Ovary (tissue), 9 donors: ENCODE measurements around the gene STAC. TPM values are rescaled to one million over a fixed set of nuclear protein-coding genes. Genes with fewer than 3 reads are reported as not detected.
"Not testable (repeated sequence)": the region's sequence is repeated elsewhere in the genome, so short reads cannot be mapped to it uniquely, and the experiment has no call there.

Experiments used
- DNase-seq, 5 donors: peaks; one replicate each; pipeline ENCODE4 v3.0.0-alpha.2; 2019 to 2020
- H3K27ac ChIP-seq, 2 donors: fragments of 200-600 bp; one replicate each; pipeline versions ENCODE4 v1.5.1 to v1.8.0; 2019 to 2022
- H3K27me3 ChIP-seq: fragments of 200-600 bp; one replicate; pipeline ENCODE4 v1.8.0; 2022
- H3K36me3 ChIP-seq: fragments of 200-600 bp; sonication (generic); one replicate; pipeline ENCODE4 v1.5.1; 2019
- H3K4me1 ChIP-seq: one replicate; pipeline ENCODE4 v1.8.1; 2013; ENCODE audit warnings: mild to moderate bottlenecking, moderate library complexity; ENCODE audit not compliant: insufficient read depth
- H3K4me3 ChIP-seq: fragments of 200-600 bp; sonication (generic); one replicate; pipeline ENCODE4 v1.5.1; 2017
- H3K9me3 ChIP-seq, 2 donors: fragments of 200-600 bp in 1 of 2; sonication (generic) in 1 of 2; one replicate each; pipeline versions ENCODE4 v1.5.1 to v1.8.1; 2013 to 2019; ENCODE audit warnings: mild to moderate bottlenecking in 1 of 2, moderate library complexity in 1 of 2
- EP300 ChIP-seq: sonication (generic); formaldehyde crosslinking; IDR thresholded peaks from one replicate; pipeline ENCODE4 v1.6.1; 2017; ENCODE audit warnings: antibody characterized with exemption
- POLR2A ChIP-seq: fragments of 450-650 bp; IDR thresholded peaks from one replicate; pipeline ENCODE4 v1.6.1; 2017; ENCODE audit warnings: antibody characterized with exemption, mild to moderate bottlenecking, moderate library complexity
- WGBS, 3 donors: extraction: QIAGEN DNeasy Blood & Tissue Kit in 1 of 3; methylation state at CpG; one replicate each; pipeline versions ENCODE4 v1.1.5 to v1.1.7; 2013 to 2017; 5-methylcytosine and 5-hydroxymethylcytosine counted together
- intact Hi-C, 4 donors: fragments of 100-400 bp; cut with DNase I; formaldehyde crosslinking; loops; one replicate each; pipeline versions ENCODE4 v1.11.0 to v1.15.1; 2022 to 2023
- polyA plus RNA-seq, 2 donors: library from polyadenylated mRNA; stranded (reverse); fragments of 200-250 nt in 1 of 2; fragments of 350-450 nt in 1 of 2; fragmentation: Illumina TruSeq in 1 of 2; extraction: RNeasy Lipid Tissue Mini Kit (QIAGEN cat#74804) in 1 of 2; gene quantifications; one replicate each; pipeline ENCODE4 v1.2.3, GENCODE V29; 2013 to 2014
- total RNA-seq, 7 donors: library from RNA; depleted of rRNA in 2 of 7; stranded (reverse); fragments of >200 nt in 2 of 7; fragmentation: NEBNext Ultra II Directional in 3 of 7; extraction: Animal tissue kit (Norgen Biotek cat#: 25700) in 3 of 7; gene quantifications; one replicate each; pipeline versions ENCODE4 v1.1.0 to v1.2.4, GENCODE V29; 2016 to 2023
- TF ChIP-seq, protein P1 (sequence below), 3 donors: fragments of 450-650 bp in 2 of 3; fragments of 200-600 bp in 1 of 3; IDR thresholded peaks; one replicate each; pipeline versions ENCODE4 v1.5.1 to v1.8.0; 2016 to 2022; ENCODE audit warnings: antibody characterized with exemption in 3 of 3, mild to moderate bottlenecking in 1 of 3
- donor health status: DM: no; HTN: no; CAD: no; lungs with moderate emphysema.
- donor health status: DM: no; HTN: no; CAD: no.
- donor health status: Bipolar disorder and iron deficiency.
- donor health status: DM: yes; HTN: yes; CAD: no.
- donor health status: DM: no; HTN: no; CAD: no.
- donor health status: DM: yes; HTN: yes; CAD: no.

STAC gene
- total and polyA plus RNA-seq, 9 donors, result 0.58 to 8.4 (median 1.2) TPM

DNA sequence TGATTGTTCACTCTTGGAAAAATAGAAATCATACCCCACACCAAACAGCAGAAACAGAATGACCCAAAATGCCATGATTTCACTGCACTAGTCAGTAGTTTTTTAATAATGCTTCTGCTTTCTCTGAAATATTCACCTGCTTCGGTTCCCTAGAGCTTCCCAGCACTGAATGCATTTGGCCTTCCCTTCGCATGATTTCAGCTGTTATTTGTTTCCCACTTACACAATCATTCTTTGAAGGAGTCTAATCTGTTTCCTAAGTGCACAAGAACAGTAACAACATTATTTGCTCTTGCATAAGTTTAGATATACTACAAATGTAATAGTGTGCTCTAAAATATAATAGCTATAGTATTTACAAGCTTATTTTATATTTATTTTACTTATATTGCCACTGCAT lies 178.7 kb downstream of the STAC start:
- Histone ChIP-seq H3K27ac (no peak overlapping the region), H3K36me3 (no peaks in the 10 kb centered on the region), H3K27me3 (no peaks in the 10 kb centered on the region), H3K4me3 (no peak overlapping the region), H3K9me3 (no peaks in the 10 kb centered on the region), H3K4me1 (no peaks in the 10 kb centered on the region)
- intact Hi-C loops, result no loop called here
- DNase-seq, result no peak
- WGBS, 3 donors, result 10 to 25% (median 25%) methylated on average over 2 of the region's 2 CpGs
- TF ChIP-seq POLR2A, result no peak
- TF ChIP-seq EP300, result no peak
- TF ChIP-seq, protein P1, sequence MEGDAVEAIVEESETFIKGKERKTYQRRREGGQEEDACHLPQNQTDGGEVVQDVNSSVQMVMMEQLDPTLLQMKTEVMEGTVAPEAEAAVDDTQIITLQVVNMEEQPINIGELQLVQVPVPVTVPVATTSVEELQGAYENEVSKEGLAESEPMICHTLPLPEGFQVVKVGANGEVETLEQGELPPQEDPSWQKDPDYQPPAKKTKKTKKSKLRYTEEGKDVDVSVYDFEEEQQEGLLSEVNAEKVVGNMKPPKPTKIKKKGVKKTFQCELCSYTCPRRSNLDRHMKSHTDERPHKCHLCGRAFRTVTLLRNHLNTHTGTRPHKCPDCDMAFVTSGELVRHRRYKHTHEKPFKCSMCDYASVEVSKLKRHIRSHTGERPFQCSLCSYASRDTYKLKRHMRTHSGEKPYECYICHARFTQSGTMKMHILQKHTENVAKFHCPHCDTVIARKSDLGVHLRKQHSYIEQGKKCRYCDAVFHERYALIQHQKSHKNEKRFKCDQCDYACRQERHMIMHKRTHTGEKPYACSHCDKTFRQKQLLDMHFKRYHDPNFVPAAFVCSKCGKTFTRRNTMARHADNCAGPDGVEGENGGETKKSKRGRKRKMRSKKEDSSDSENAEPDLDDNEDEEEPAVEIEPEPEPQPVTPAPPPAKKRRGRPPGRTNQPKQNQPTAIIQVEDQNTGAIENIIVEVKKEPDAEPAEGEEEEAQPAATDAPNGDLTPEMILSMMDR (IDR thresholded peaks at IDR 0.05), result no peak

DNA sequence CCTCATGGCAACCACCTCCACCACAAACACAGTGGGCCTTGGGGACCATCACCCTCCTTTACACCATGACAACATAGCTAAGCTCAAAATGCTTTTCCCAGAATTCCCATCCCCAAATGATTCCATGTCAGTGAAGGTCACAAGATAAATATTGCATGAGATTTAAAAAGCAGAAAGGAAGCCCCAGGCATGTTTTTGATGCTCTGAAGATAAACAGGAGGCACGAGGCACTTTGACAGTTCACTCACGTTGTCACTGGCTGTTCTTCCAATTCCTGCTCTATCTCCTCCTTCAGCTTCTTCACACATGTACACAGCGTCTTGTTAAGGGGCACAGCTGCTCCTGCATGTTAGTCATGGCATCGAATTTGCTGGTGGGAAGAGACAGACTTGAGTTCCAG lies 180.4 kb downstream of the STAC start:
- H3K4me1 ChIP-seq, result no peaks in the 10 kb centered on the region
- TF ChIP-seq POLR2A (no peak), EP300 (no peak)
- TF ChIP-seq, protein P1 (IDR thresholded peaks at IDR 0.05), result no peak
- no peak overlapping the region for H3K4me3 ChIP-seq
- no peaks in the 10 kb centered on the region for H3K9me3 ChIP-seq
- no peak overlapping the region for H3K27ac ChIP-seq
- no peaks in the 10 kb centered on the region for H3K27me3 ChIP-seq
- intact Hi-C loops, result no loop called here
- no peaks in the 10 kb centered on the region for H3K36me3 ChIP-seq
- 63 to 72% (median 66%) methylated on average over 4 of the region's 4 CpGs for WGBS, 3 donors
- no peak for DNase-seq

DNA sequence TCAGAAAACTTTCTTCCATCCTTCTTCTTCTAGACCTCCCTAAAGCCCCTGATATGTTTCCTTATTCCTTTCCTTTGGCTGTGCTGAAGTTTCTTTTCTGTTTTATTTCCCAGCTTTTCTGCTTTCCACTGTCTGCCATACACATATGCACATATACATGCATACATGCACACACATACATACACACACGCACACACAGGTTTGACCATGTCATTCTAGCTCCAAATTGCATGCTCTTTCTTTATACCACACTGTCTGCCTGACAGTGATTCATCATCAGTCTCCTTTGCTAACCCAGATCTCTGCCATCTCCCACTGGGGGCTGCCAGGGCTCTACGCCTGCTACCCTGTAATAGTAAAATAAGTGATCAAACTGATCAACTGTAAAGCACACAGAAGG lies 181.3 kb downstream of the STAC start:
- no peaks in the 10 kb centered on the region for H3K36me3 ChIP-seq
- no peak overlapping the region for H3K4me3 ChIP-seq
- no peaks in the 10 kb centered on the region for H3K4me1 ChIP-seq
- no peak for DNase-seq
- WGBS, 3 donors, result 85 to 86% (median 86%) methylated on average over 2 of the region's 2 CpGs
- H3K27me3 ChIP-seq, result no peaks in the 10 kb centered on the region
- H3K27ac ChIP-seq, result no peak overlapping the region
- intact Hi-C loops, result no loop called here
- H3K9me3 ChIP-seq, result no peaks in the 10 kb centered on the region
- no peak for TF ChIP-seq EP300
- no peak for TF ChIP-seq POLR2A
- TF ChIP-seq, protein P1 (IDR thresholded peaks at IDR 0.05), result no peak

DNA sequence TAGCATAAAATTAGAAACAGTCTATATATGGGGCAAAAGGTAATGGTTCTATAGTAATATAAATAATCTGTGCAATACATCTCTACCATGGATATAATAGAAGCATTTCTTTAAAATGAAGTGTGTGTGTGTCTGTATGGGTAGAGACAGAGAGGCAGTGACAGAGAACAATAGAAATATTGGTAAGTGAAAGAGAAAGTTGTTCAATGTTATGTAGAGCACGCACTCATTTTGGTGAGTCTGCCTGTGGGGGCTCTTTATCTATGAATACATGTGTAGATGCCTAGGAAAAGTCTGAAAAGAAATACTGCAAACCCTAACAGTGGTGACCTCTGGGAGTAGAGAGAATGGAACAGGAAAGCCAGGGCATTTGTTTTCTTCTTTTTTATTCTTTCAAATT lies 182.6 kb downstream of the STAC start:
- no peaks in the 10 kb centered on the region for H3K4me1 ChIP-seq
- no peaks in the 10 kb centered on the region for H3K36me3 ChIP-seq
- H3K27me3 ChIP-seq, result no peaks in the 10 kb centered on the region
- H3K27ac ChIP-seq, result no peak overlapping the region
- H3K4me3 ChIP-seq, result no peak overlapping the region
- no peak for TF ChIP-seq POLR2A
- TF ChIP-seq EP300, result no peak
- TF ChIP-seq, protein P1 (IDR thresholded peaks at IDR 0.05), result no peak
- DNase-seq, result no peak
- intact Hi-C loops, result no loop called here
- 57 to 71% (median 66%) methylated on average over 1 of the region's 1 CpG for WGBS, 3 donors
- no peaks in the 10 kb centered on the region for H3K9me3 ChIP-seq

DNA sequence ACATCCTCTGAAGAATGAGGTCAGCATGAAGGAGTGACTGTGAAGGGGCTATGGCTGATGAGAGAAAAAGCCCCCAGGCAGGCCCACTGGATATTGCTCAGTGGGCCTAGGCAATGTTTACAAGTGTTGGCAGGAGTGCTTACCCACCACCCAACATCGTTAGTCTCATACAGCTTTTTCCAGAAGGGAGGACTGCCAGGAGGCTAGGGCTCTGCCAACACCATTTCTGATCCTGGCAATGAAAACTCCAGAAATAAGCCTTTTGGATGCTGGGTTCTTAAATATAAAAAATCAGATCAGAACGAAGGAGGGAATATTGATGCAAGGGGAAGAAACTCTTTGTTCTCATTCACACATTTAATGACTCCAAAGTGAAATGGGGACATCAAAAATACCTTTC lies 194.9 kb downstream of the STAC start:
- Histone ChIP-seq H3K27me3 (no peaks in the 10 kb centered on the region), H3K36me3 (no peaks in the 10 kb centered on the region), H3K4me1 (no peaks in the 10 kb centered on the region), H3K4me3 (no peak overlapping the region), H3K27ac (no peak overlapping the region), H3K9me3 (no peaks in the 10 kb centered on the region)
- 65 to 74% (median 70%) methylated on average over 2 of the region's 2 CpGs for WGBS, 3 donors
- intact Hi-C loops, result no loop called here
- TF ChIP-seq, protein P1 (IDR thresholded peaks at IDR 0.05), result no peak
- TF ChIP-seq EP300 (no peak), POLR2A (no peak)
- no peak for DNase-seq

DNA sequence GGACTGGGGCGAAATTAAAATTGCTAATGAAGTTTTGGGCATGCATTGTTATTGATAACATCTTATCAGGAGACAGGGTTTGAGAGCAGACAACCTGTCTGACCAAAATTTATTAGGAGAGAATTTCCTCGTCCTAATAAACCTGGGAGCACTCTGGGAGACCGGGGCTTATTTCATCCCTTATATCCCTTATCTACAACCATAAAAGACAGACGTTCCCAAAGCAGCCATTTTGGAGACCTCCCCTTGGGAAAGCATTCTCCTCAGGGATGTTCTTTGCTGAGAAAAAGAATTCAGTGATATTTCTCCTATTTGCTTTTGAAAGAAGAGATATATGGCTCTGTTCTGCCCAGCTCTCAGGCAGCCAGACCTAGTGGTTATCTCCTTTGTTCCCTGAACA lies 198.1 kb downstream of the STAC start:
- DNase-seq, H3K4me3 ChIP-seq, H3K36me3 ChIP-seq, H3K4me1 ChIP-seq, intact Hi-C loops, H3K27me3 ChIP-seq, H3K9me3 ChIP-seq, H3K27ac ChIP-seq: not testable (repeated sequence)
- WGBS, 3 donors, result 69 to 74% (median 71%) methylated on average over 4 of the region's 4 CpGs
